ENCODE measurements around the gene PPP1R1B.

Gene PPP1R1B

GRCh38 chr17:39635614-39636176 is 8.9 kb downstream of the PPP1R1B start:
- ChIA-PET CTCF (interaction anchor here (0.7 to 5.2 kb wide), 4 partner anchors 12 to 88 kb away, joined by 3 to 66 read pairs (median 4); partner anchors contain the start of gene PNMT), POLR2A (ENCODE audit: low non-redundant PET) (no interaction called here)

GRCh38 chr17:39636587-39636926 is 9.8 kb downstream of the PPP1R1B start:
- peak overlapping the region; percentile 80 for H3K27ac ChIP-seq
- TF ChIP-seq CTCF (conservative IDR thresholded peaks at IDR 0.05; ENCODE audit: low read depth), result no peak
- ChIA-PET CTCF (interaction anchor here (0.7 to 1.0 kb wide), 2 partner anchors 17 to 39 kb away, joined by 3 to 6 read pairs; no protein-coding TSS in a partner anchor), POLR2A (ENCODE audit: low non-redundant PET) (interaction anchor here (0.6 kb wide), 1 partner anchor 113 kb away, joined by 3 read pairs; no protein-coding TSS in a partner anchor)
- DNase-seq (ENCODE audit: low spot score), result no peak

More at GRCh38 chr17:39635614-39636176, 8.9 kb downstream of the PPP1R1B start:
- no peak for DNase-seq (ENCODE audit: low spot score)
- peak overlapping the region; percentile 80 for H3K27ac ChIP-seq
- no peak for TF ChIP-seq CTCF (conservative IDR thresholded peaks at IDR 0.05; ENCODE audit: low read depth)

- POLR2A ChIA-PET (ENCODE audit: low non-redundant PET), result interaction anchor here (0.6 kb wide), 1 partner anchor 112 kb away, joined by 3 read pairs; no protein-coding TSS in a partner anchor
- TF ChIP-seq CTCF (conservative IDR thresholded peaks at IDR 0.05; ENCODE audit: low read depth), result no peak
- H3K27ac ChIP-seq, result peak within 1 kb of the TSS; percentile 80
- CTCF ChIA-PET, result interaction anchor here (0.7 to 3.1 kb wide), 4 partner anchors 15 to 38 kb away, joined by 3 to 14 read pairs (median 6); no protein-coding TSS in a partner anchor
- peak; percentile 84 for DNase-seq (ENCODE audit: low spot score)
Measured at GRCh38 chr17:39636927-39637736, 10.4 kb downstream of the PPP1R1B start, which contains the start of gene STARD3. Gene STARD3, plus strand, starts transcription at chr17:39637144. Its CDS starts 16,388 bp downstream, at chr17:39653532.

GRCh38 chr17:39638317-39638716 is 11.6 kb downstream of the PPP1R1B start:
- POLR2A ChIA-PET (ENCODE audit: low non-redundant PET), result no interaction called here
- no peak for TF ChIP-seq CTCF (conservative IDR thresholded peaks at IDR 0.05; ENCODE audit: low read depth)
- DNase-seq (ENCODE audit: low spot score), result no peak
- H3K27ac ChIP-seq, result peak overlapping the region; percentile 80; the same call in 1 of the 2 replicates
- CTCF ChIA-PET, result interaction anchor here (0.9 to 3.1 kb wide), 2 partner anchors 16 kb away, joined by 7 to 14 read pairs; no protein-coding TSS in a partner anchor

GRCh38 chr17:39639043-39639442 is 12.3 kb downstream of the PPP1R1B start:
- ChIA-PET POLR2A (ENCODE audit: low non-redundant PET) (no interaction called here), CTCF (interaction anchor here (3.1 kb wide), 1 partner anchor 16 kb away, joined by 14 read pairs; no protein-coding TSS in a partner anchor)
- no peak for DNase-seq (ENCODE audit: low spot score)
- no peak for TF ChIP-seq CTCF (conservative IDR thresholded peaks at IDR 0.05; ENCODE audit: low read depth)
- H3K27ac ChIP-seq, result no peak overlapping the region

Measured in RWPE1 (cell line).